Measurements from ENCODE around the gene DHX58.
A peak's percentile ranks its signal among the peaks of the same experiment; 100 is the strongest.

The DHX58 gene

DNA sequence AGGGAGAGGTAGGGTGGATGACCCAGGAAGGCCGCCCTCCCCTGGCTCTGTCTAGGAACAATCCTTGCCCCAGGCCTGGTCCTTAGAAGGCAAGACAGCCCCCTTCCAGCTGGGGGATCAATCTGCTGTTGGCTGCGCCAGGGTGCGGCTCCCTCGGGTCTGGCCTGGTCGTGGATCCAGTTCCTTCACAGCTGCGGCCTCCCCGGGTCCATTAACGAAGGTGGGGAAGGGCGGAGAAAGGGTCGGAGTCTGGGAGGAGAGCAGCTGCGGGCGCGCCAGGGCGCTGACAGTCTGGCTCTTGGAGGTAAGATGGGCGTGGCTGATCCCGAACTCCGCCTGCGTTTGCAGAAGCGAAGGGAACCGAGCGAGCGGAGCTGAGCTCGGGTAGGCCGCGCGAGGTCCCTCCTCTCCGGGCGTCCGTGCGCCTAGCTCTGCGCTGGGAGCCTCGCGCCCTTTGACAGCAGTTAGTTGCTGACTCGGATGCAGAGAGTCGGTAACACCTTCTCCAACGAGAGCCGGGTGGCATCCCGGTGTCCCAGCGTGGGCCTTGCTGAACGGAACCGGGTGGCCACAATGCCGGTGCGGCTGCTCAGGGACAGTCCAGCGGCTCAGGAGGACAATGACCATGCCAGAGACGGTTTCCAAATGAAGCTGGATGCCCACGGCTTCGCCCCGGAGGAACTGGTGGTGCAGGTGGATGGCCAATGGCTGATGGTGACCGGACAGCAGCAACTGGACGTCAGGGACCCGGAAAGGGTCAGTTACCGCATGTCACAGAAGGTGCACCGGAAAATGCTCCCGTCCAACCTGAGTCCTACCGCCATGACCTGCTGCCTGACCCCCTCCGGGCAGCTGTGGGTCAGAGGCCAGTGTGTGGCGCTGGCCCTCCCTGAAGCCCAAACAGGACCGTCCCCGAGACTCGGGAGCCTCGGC lies 10.1 kb upstream of the DHX58 start, which contains the start of gene HSPB9:
Gene HSPB9 (plus strand): TSS at position 434 of the 933 bp plus-strand sequence. CDS start 47 bp downstream, at position 481.
- no peak for TF ChIP-seq CTCF (IDR thresholded peaks at IDR 0.05; ENCODE audit: control extremely low read depth, extremely low read depth, low read depth, missing control alignments)
- DNase-seq (ENCODE audit: extremely low spot score): no peak
- CTCF ChIA-PET: no interaction called here
- POLR2A ChIA-PET: no interaction called here

DNA sequence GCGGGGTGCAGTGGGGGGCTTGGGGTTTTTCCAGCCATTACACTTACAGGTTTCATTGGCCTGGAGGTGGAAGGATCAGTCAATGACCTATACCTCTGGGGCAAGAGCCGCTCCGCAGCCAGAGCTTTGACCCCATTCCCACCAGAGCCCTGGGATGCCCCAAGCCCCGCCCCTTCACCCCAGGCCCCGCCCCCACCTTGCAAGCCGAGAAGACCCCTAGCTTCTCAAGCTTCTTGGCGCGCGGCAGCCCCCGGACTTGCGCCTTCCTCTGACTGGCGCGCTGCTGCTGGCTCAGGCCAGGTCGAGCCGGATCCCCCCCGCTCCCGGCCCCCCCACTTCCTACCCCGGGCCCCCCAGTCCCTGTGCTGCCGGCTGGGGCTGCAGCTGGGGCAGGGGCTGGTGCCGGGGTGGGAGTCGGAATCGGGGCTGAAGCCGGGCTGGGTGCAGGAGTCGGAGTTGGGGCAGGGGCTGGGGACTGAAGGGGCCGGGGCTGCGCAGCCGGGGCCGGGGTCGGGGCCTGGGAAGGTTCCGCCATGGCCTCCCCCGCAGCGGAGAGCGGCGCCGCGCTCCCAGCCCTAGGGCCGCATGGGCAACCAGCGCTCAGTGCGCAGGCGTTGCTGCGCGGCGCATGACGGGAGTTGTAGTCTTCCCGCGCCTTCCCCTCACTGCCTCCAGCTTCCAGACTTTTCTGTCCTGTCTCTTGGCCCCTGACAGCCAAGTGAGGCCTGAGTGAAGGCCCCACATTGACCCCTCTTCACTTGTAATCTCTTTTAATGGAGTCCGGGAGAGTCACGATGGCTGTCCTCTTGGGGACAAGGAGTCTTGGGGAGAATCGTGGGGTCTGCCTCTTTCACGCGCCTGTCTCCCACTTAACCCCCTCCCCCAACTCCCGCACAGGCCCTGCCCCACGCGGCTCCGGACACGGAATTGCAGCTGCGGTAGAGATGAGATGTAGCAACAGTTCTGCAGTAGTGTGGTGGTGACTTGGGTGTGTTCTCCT lies 8.6 kb upstream of the DHX58 start, which contains the start of gene KAT2A:
Gene KAT2A (minus strand): TSS at position 598 of the 1,000 bp plus-strand sequence. CDS start 63 bp downstream, at position 535.
- no peak for TF ChIP-seq CTCF (IDR thresholded peaks at IDR 0.05; ENCODE audit: control extremely low read depth, extremely low read depth, low read depth, missing control alignments)
- ChIA-PET CTCF (interaction anchor here (1.4 to 12.1 kb wide), 9 partner anchors 10 to 158 kb away, joined by 3 to 172 read pairs (median 35); partner anchors contain the start of genes CNP, DNAJC7, KCNH4 and NKIRAS2), POLR2A (interaction anchor here (0.6 kb wide), 2 partner anchors 12 to 253 kb away, joined by 6 to 7 read pairs; no protein-coding TSS in a partner anchor)
- DNase-seq (ENCODE audit: extremely low spot score): peak; percentile 94

- ChIA-PET CTCF (interaction anchor here (1.1 to 12.1 kb wide), 10 partner anchors 11 to 283 kb away, joined by 3 to 172 read pairs (median 34); partner anchors contain the start of genes CNP, DNAJC7, KCNH4 and NKIRAS2), POLR2A (interaction anchor here (0.6 kb wide), 2 partner anchors 11 to 254 kb away, joined by 6 to 7 read pairs; no protein-coding TSS in a partner anchor)
- DNase-seq (ENCODE audit: extremely low spot score): no peak
- no peak for TF ChIP-seq CTCF (IDR thresholded peaks at IDR 0.05; ENCODE audit: control extremely low read depth, extremely low read depth, low read depth, missing control alignments)
Measured at GRCh38 chr17:42120161-42120769, 7.8 kb upstream of the DHX58 start.

DNA sequence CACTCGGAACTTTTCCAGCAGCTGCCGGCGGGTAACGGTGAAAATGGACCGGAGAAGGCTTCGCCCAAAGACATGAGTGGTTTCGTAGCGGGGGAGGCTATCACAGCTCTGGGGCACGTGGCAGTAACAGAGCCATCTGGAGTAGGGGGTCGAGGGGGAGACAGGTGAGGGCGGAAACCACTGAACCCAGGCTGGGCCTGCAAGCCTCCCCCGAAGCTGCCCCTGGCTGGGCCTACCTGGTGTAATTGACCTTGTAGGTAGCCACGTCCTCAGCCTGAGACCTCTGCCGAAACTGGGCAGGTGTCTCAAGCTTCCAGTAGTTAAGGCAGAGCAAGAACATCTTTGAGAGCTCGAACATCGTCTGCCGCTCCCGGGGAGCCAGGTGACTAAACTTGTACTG lies 6.8 kb upstream of the DHX58 start:
- CTCF ChIA-PET: interaction anchor here (0.7 to 12.1 kb wide), 18 partner anchors 11 to 286 kb away, joined by 3 to 172 read pairs (median 4); partner anchors contain the start of genes CNP, DNAJC7, KCNH4 and NKIRAS2
- TF ChIP-seq CTCF (IDR thresholded peaks at IDR 0.05; ENCODE audit: control extremely low read depth, extremely low read depth, low read depth, missing control alignments): no peak
- POLR2A ChIA-PET: no interaction called here
- no peak for DNase-seq (ENCODE audit: extremely low spot score)

- ChIA-PET CTCF (interaction anchor here (0.6 to 12.1 kb wide), 26 partner anchors 11 to 287 kb away, joined by 3 to 172 read pairs (median 4); partner anchors contain the start of genes CNP, DNAJC7, KCNH4 and NKIRAS2), POLR2A (interaction anchor here (1.2 kb wide), 2 partner anchors 10 to 102 kb away, joined by 3 to 5 read pairs; partner anchors contain the start of gene DNAJC7)
- peak; percentile 55 for DNase-seq (ENCODE audit: extremely low spot score)
- peak; percentile 54 for TF ChIP-seq CTCF (IDR thresholded peaks at IDR 0.05; ENCODE audit: control extremely low read depth, extremely low read depth, low read depth, missing control alignments)
Measured at GRCh38 chr17:42118545-42118944, 6.0 kb upstream of the DHX58 start.

Data from GM10248 (cell line).